Muscle layer of duodenum (tissue), 2 donors: Measurements from ENCODE around the gene GPR39.

Source experiments
- H3K27ac ChIP-seq: one replicate; pipeline ENCODE4 v1.7.0; 2013; ENCODE audit warnings: mild to moderate bottlenecking, low read length
- H3K27me3 ChIP-seq: one replicate; pipeline ENCODE4 v1.7.0; 2013; ENCODE audit warnings: low read depth, mild to moderate bottlenecking, control low read depth, low read length
- H3K36me3 ChIP-seq, 2 donors: one replicate each; pipeline ENCODE4 v1.7.0; 2013; ENCODE audit warnings: low read length in 2 of 2, control low read depth in 1 of 2, mild to moderate bottlenecking in 1 of 2; ENCODE audit not compliant: insufficient read depth in 2 of 2, control insufficient read depth in 1 of 2
- H3K4me1 ChIP-seq, 2 donors: one replicate each; pipeline ENCODE4 v1.7.0; 2013; ENCODE audit warnings: low read length in 2 of 2, mild to moderate bottlenecking in 2 of 2, control low read depth in 1 of 2, moderate library complexity in 1 of 2; ENCODE audit not compliant: insufficient read depth in 2 of 2, control insufficient read depth in 1 of 2
- H3K4me3 ChIP-seq, 2 donors: one replicate each; pipeline ENCODE4 v1.7.0; 2013; ENCODE audit warnings: low read length in 2 of 2, low read depth in 1 of 2, mild to moderate bottlenecking in 1 of 2
- H3K9me3 ChIP-seq, 2 donors: one replicate each; pipeline ENCODE4 v1.7.0; 2013; ENCODE audit warnings: low read length in 2 of 2, control low read depth in 1 of 2, mild to moderate bottlenecking in 1 of 2; ENCODE audit not compliant: control insufficient read depth in 1 of 2
- donor health status: healthy.

The GPR39 gene

DNA sequence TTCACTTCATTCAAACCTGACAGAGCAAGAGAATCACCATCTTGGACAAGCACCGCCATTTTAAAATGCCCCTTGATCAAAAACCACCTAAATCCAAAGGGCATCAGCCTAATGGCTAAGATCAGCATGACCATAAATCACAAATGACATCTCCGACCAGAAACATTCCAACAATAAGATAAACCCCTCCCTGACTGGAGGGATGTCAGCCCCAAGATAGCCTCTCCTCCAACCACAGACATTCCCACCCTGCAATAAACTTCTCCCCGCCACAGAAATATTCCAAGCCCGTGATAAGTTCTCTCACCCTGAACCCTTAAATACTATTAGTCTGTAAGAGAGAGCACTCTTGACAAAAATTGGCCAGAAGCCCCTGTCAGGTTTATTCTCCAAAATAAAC, 275.0 kb downstream of the GPR39 start:
- H3K36me3 ChIP-seq = no peaks in the 10 kb centered on the region
- no peak overlapping the region for H3K4me3 ChIP-seq
- no peak overlapping the region for H3K27ac ChIP-seq
- H3K9me3 ChIP-seq = no peaks in the 10 kb centered on the region
- no peaks in the 10 kb centered on the region for H3K27me3 ChIP-seq
- H3K4me1 ChIP-seq = no peaks in the 10 kb centered on the region

DNA sequence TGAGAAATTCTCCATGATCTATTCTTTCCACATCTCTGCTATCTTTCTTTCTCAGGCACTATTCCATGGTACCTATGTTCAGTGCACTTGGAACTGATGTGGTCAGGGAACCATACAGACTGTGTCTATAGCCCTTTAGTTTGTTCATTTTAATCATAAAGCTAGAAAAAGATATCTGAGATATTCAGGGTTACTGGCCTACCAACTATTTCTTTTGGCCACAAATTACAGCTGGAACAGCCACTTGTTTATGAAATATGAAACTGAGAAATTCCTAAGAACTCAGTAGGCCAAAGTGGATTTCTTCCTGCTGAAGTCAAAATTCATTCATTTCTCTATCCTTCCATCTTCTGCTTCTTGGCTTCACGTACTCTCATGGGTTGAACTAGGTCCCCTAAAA, 276.2 kb downstream of the GPR39 start:
- no peak overlapping the region for H3K4me3 ChIP-seq
- H3K27ac ChIP-seq = no peak overlapping the region
- H3K36me3 ChIP-seq = no peaks in the 10 kb centered on the region
- no peaks in the 10 kb centered on the region for H3K9me3 ChIP-seq
- no peaks in the 10 kb centered on the region for H3K4me1 ChIP-seq
- no peaks in the 10 kb centered on the region for H3K27me3 ChIP-seq
